NB4 (cell line): ENCODE data around the gene TBC1D9B.

Experiments used
- DNase-seq: peaks from one replicate; pipeline ENCODE4 v3.0.0; 2010; ENCODE audit warnings: low read depth
- H3K4me3 ChIP-seq: one replicate; pipeline ENCODE4 v1.5.1; 2011; ENCODE audit warnings: mild to moderate bottlenecking, low read depth, low read length, moderate library complexity
- MYC ChIP-seq: IDR thresholded peaks from 2 replicates; pipeline ENCODE4 v1.6.1; 2011; ENCODE audit warnings: low read depth, low read length
- POLR2A ChIP-seq: IDR thresholded peaks from 2 replicates; pipeline ENCODE4 v1.6.1; 2011; ENCODE audit warnings: mild to moderate bottlenecking; ENCODE audit not compliant: insufficient read length; ENCODE audit errors: extremely low read depth
- TF ChIP-seq, protein P1 (sequence below): IDR thresholded peaks from 2 replicates; pipeline ENCODE4 v1.6.1; 2011; ENCODE audit warnings: low read depth, low read length
- TF ChIP-seq, protein P2 (sequence below): IDR thresholded peaks from one replicate; pipeline ENCODE4 v1.5.1; 2012; ENCODE audit warnings: low read depth, low read length

TBC1D9B gene

DNA sequence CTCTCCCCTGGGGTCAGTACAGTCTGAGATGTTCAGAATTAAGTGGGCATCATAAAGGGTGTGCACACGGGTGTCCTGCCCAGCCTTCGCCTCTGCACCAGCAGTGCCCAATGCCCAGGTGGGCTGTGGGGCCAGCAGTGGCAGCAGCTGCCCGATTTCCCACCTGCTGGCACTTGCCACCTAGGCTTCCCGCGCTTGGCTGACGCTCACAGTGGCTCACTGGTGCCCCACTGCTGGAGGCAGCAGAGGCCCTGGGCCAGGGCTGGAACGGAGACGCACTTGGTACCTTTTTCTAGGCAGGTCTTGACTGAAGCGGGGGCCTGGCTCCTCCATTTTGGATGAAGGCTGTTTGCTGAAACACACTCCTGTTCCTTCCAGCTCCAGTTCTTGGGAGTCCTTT is 66.1 kb downstream of the TBC1D9B start:
- TF ChIP-seq MYC (no peak), POLR2A (no peak)
- TF ChIP-seq, protein P1, sequence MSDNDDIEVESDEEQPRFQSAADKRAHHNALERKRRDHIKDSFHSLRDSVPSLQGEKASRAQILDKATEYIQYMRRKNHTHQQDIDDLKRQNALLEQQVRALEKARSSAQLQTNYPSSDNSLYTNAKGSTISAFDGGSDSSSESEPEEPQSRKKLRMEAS: no peak
- TF ChIP-seq, protein P2, sequence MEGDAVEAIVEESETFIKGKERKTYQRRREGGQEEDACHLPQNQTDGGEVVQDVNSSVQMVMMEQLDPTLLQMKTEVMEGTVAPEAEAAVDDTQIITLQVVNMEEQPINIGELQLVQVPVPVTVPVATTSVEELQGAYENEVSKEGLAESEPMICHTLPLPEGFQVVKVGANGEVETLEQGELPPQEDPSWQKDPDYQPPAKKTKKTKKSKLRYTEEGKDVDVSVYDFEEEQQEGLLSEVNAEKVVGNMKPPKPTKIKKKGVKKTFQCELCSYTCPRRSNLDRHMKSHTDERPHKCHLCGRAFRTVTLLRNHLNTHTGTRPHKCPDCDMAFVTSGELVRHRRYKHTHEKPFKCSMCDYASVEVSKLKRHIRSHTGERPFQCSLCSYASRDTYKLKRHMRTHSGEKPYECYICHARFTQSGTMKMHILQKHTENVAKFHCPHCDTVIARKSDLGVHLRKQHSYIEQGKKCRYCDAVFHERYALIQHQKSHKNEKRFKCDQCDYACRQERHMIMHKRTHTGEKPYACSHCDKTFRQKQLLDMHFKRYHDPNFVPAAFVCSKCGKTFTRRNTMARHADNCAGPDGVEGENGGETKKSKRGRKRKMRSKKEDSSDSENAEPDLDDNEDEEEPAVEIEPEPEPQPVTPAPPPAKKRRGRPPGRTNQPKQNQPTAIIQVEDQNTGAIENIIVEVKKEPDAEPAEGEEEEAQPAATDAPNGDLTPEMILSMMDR: no peak
- DNase-seq: no peak
- H3K4me3 ChIP-seq: no peak overlapping the region

DNA sequence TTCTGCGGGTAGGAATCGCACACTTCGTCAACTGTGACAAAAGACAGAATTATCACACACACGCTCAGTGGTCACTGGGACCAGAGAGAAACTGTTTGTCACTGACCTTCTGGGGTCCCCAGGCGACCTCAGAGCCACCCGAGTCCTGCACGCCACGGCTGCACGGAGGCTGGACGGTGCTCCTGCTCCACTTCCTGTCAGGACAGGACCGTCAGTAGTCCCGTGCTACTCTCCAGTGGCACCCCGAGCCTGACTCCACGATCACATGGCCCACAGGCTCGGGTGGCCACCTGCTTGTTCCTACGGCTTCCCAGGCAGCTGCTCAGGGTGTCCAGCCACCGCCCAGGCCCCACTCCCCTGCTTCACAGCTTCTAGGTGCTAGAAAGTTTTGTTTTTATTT is 66.9 kb downstream of the TBC1D9B start:
- TF ChIP-seq, protein P2: no peak
- TF ChIP-seq, protein P1: no peak
- no peak for TF ChIP-seq POLR2A
- no peak for TF ChIP-seq MYC
- no peak overlapping the region for H3K4me3 ChIP-seq
- no peak for DNase-seq

DNA sequence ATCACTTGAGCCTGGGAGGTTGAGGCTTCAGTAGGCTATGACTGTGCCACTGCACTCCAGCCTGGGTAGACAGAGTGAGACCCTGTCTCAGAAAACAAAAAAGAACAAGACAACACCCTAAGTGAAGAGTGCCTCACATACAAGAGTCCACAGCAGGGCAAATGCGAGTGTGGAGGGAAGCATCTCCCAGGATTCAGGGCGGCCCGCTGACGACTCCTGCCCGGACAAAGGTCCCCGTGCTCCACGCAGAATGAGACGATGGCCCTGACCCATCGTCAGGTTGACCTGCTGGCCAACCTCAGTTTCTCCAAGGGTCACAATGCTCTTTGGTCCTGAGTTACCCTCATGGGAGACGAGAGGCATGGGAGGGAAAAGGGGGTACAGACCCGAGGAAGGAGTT is 67.4 kb downstream of the TBC1D9B start:
- no peak overlapping the region for H3K4me3 ChIP-seq
- TF ChIP-seq POLR2A (no peak), MYC (no peak)
- TF ChIP-seq, protein P2: no peak
- TF ChIP-seq, protein P1: no peak
- DNase-seq: no peak

DNA sequence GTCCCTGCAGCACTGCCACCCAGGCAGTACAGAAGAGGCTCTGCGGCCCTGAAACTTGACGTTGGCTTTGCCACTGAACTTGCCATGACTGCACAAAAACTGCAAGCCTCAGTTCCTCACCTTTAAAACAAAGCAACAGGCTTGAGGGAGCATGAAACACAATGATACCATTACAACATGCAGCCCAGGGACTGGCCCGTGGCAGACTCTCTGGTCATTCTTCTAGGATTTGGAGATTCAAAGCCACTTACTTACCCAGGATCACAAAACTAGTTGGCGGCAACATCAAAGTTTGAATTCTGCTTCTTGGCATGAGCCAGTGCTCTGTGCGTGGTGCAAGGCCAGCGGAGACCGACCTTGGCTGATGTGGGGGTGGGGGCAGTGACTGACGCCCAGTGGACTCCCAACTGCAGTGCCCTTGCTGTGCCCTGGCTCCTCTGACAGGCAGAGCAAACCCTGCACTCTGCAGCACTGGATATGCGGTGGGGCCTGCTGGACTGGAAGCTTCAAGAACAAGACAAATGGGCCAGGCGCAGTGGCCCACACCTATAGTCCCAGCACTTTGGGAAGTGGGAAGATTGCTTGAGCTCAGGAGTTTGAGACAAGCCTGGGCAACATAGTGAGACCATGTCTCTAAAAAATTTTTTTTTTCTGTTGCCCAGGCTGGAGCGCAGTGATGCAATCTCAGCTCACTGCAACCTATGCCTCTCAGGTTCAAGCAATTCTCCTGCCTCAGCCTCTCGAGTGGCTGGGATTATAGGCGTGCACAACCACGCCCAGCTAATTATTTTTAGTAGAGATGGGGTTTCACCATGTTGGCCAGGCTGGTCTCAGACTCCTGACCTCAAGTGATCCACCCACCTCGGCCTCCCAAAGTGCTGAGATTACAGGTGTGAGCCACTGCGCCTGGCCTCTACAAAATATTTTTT is 68.1 kb downstream of the TBC1D9B start:
- H3K4me3 ChIP-seq: no peak overlapping the region
- no peak for DNase-seq
- TF ChIP-seq MYC (no peak), POLR2A (no peak)
- TF ChIP-seq, protein P2: no peak
- TF ChIP-seq, protein P1: no peak

DNA sequence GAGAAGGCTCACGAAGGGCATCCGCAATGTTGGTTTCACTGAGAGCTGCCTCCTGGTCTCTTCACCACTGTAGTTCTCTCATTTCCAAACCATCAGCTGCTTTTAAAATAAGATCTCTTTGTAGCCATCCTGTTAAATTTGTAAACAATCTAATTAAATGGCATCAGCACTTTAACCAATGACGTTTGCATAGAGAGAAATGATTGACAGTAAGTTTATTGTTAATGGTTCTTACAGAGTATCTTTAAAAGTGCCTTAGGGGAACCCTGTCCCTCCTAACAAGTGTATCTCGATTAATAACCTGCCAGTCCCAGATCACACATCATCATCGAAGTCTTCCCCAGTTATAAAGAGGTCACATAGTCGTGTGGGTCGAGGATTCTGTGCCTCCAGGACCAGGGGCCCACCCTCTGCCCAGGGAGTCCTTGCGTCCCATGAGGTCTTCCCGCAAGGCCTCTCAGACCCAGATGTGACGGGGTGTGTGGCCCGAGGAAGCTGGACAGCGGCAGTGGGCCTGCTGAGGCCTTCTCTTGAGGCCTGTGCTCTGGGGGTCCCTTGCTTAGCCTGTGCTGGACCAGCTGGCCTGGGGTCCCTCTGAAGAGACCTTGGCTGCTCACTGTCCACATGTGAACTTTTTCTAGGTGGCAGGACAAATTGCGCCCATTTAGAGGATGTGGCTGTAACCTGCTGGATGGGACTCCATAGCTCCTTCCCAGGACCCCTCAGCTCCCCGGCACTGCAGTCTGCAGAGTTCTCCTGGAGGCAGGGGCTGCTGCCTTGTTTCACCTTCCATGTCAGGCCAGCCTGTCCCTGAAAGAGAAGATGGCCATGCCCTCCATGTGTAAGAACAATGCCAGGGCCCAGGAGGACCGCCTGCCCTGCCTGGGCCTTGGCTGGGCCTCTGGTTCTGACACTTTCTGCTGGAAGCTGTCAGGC is 70.4 kb downstream of the TBC1D9B start:
- TF ChIP-seq, protein P2: no peak
- TF ChIP-seq POLR2A: no peak
- TF ChIP-seq, protein P1: no peak
- TF ChIP-seq MYC: no peak
- no peak overlapping the region for H3K4me3 ChIP-seq
- no peak for DNase-seq
